Mucosa of gallbladder (tissue), 1 donor: ENCODE results near the gene E2F3. TPM values are rescaled to one million over a fixed set of nuclear protein-coding genes. Genes with fewer than 3 reads are reported as not detected.

Source experiments
- DNase-seq: peaks from one replicate; pipeline ENCODE4 v3.0.0-alpha.2; 2020; ENCODE audit warnings: low spot score
- total RNA-seq: library from RNA; stranded (reverse); gene quantifications from one replicate; pipeline ENCODE4 v1.2.1, GENCODE V29; 2021
- donor health status: DM: no; HTN: no; CAD: no.

E2F3 gene
- total RNA-seq, 1 donor from 2014 or later: 7.7 TPM

DNA sequence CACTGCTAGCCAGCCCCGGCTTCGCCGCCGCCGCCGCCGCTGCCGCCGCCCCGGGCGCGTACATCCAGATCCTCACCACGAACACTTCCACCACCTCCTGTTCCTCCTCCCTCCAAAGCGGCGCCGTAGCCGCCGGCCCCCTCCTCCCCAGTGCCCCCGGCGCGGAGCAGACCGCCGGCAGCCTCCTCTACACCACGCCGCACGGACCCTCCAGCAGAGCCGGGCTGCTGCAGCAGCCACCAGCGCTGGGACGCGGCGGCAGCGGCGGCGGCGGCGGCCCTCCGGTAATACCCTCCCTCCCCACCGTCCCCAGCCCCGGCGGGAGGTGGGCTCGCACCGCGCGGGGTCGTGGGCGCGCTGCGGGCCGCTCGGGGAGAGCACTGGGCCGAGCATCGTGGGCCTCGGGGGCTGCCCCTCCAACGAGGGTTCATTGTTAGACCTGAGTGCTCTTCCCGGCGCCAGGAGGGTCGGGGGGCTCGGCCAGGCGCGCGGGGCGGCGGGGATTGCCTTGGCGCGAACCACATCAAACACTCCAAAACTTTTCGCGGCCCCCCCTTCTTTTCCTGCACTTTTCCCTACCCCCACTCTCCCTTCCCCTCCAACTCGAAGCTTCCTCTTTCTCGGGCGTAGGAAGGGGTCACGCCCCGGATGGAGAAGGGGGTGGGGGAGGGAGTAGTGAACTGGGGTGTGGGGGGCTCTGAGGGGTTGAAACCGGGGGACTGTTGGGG, 827 bp downstream of the E2F3 start:
- DNase-seq: peak; percentile 21

GRCh38 chr6:20403070-20403765, 1.5 kb downstream of the E2F3 start:
- DNase-seq: peak; percentile 81

DNA sequence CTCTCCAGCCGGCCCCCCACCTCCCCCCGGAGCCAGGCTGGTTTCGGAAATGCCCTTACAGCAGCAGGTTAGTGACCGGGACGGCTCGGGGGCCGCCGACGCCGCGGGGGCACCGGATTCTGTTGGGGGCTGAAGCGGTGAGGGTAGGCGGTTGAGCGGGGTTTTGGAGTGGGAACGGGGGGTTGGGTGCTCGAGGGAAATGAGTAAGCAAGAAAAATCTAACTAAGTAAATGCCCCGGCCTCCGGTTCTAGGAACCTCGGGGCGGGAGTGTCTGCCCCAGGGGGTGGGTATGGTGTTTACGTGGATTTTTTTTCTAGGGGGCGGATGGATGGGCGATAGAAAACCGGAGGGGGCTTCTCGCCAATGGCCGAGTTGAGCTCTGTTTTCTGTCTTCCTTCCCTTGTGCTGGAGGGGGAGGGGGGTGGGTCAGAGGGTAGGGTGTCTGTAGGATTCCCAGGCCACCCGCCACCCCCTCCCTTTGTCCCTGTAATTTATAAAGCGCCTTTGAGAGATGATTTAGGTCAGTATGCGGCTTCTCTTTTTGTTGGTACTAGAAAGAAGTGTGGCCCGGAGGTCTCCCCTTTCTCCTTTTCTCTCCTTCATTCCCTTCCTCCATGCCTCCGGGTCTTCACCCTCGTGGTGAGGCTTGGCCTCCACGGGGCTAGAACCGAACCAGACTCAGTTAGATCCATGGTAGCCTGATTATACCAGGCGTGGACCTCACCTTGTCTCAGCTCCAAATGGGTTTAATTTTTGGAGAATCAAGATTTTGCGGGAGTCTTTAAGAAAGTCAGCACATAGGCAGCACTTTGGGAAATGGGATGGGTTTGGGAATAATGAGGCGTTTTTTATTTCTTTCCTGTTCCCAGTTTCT, 2.3 kb downstream of the E2F3 start:
- DNase-seq: no peak

- DNase-seq: peak; percentile 35
Measured at GRCh38 chr6:20404641-20405032, 3.0 kb downstream of the E2F3 start.

DNA sequence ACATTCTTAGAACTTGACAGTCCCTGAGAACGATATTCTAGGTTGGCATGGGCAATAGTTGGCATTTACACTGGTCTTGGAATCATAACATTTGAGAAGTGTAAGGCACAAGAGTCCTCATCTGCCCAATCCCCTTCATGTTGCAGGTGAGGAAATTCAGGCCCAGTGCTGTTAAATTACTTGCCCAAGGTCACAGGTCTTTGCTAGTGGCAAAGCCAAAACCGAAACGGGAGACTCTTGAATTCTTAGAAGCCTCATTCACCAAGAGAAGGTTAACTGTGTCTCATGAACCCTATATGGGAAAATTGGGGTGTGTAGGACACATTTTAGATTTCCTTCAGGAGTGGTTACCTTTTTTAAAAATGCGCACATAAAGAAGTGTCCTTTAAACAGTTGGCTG, 7.2 kb downstream of the E2F3 start:
- no peak for DNase-seq

- DNase-seq: no peak
Measured at GRCh38 chr6:20409427-20409971, 7.8 kb downstream of the E2F3 start.

DNA sequence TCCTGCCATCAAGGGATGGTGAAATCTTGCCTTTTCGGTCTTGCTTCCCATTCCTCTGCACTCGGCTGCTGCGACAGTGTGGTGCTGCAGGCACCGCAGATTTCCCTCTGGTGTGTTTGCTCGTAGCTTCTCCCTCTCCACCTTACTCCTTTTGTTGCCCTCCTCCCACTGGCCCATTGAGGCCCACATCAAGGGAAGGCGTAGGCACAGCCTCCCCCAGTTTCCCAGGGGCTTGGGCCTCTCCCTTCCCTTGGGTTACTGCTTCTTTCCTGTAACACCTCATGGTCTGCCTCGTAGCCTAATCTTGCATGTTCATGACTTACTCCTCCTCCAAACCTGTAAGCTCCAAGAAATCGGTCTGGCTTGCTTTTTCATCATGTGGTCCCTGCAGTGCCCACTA, 9.9 kb downstream of the E2F3 start:
- DNase-seq: no peak

- DNase-seq: no peak
Measured at GRCh38 chr6:20411953-20412681, 10.4 kb downstream of the E2F3 start.

- DNase-seq: no peak
Measured at GRCh38 chr6:20412682-20413073, 11.0 kb downstream of the E2F3 start.

DNA sequence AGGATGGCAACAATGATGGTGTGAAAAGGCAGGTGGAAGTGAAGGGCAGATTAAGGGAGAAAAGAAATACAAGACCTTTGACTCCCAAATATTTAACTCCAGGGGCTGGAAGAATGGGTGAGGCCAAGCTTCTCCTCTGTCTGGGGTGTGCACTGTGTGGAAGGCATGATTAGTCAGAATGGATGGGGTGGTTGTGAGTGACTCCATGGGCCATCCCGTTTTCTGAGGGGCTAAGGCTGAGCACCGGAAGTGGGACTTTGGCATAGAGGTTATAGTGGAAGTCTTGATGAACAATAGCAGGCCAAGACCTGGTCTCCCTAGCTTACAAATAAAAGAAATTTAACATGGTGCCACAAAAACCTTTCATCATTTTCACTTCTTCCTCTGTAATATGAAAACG, 12.1 kb downstream of the E2F3 start:
- DNase-seq: no peak

DNA sequence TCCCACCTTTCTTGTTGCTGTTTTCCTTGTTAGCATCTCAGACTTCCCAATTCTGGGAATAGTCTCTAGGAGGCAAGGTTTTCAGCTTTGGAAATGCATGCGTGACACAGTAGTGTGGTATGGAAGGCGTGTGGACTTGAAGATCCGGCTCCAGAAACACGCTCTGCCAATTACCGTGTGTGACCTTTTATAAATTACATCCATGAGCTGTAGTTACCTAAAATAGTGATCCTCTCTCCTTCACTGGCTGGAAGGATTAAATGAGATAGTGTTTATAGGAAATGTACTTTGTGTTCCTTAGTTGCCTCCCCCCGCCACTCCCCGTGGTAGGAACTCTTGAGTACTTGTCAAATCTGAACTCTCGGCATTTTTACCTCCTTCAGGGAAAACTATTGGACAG, 13.0 kb downstream of the E2F3 start:
- DNase-seq: no peak

GRCh38 chr6:20415304-20415703, 13.6 kb downstream of the E2F3 start:
- DNase-seq: no peak

- no peak for DNase-seq
Measured at GRCh38 chr6:20415712-20416454, 14.2 kb downstream of the E2F3 start.

DNA sequence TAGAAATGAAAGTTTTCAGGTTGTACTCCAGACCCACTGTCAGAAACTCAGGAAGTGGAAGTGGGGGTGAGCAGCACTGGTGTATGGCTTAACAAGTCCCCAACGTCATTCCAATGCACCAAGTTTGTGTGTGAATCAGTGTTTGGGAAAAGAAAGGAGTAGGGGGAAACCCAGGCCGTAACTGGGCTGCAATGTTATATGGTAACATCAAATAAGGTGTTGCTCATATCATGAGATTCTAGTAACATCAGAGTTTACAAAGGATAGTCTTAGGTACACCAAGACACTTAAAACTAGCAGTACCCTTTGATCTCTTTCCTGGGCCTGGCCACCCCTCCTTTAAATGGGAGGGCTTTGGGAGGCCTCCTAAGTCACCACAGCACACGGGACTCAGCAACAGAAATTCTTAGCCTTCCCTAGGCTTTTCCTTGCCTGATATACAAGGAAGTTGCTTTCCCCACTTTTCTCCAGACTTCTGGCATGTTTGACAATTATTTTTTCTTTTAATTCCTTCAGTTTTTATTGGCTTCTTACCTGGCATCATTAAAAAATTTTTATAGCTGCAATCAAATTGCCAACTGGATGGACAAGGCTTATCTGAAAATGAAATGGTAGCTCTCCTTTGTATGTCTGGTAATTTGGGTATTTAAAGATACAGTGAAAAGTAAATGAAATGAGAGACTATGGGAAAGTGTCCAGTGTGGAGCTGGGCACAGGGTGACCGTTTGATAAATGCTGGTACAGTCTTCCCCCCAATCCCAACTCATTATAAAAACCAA, 15.1 kb downstream of the E2F3 start:
- no peak for DNase-seq

- DNase-seq: no peak
Measured at GRCh38 chr6:20417819-20418218, 16.1 kb downstream of the E2F3 start.

DNA sequence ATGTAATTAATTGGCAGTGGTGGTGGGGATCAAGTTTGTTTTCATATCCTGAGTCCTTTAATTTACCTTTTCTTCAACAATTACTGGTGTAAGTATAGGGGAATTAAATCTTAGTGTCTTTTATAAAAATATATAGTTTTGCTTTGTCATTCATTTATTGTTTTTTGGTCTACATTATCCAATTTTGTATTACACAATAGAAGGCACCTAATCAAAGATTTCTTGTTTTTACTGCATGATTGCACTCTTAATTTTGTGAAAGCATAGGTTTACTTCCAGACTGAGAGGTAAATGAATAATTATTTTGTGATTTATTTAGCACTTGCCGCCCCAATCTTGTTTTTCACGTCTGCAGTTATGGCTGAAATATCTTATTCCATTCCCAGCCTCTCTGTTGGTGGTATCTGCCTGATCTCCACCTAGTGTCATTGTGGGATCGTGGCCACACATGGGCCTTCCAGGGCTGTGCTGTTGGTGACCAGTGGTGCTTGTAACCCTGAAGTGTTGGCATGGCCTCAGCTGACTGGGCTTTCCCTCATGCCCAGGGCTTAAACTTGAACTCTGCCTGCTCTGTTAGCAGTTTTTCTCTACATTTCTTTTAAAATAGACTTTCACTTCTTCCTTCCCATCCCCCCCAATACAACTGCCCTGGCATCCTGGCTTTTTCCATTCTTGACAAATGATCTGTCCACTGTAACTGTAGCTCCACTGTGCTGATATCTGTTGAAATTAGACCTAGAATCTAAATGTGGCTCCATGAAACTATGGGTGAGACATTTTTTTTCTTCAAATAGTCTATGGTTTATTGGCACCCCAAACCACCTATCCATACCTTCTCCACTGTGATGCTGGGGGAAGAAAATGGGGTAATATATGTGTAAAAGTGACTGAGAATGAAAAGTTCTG, 24.8 kb downstream of the E2F3 start:
- DNase-seq: no peak

GRCh38 chr6:20427856-20428255, 26.2 kb downstream of the E2F3 start:
- DNase-seq: peak; percentile 45

DNA sequence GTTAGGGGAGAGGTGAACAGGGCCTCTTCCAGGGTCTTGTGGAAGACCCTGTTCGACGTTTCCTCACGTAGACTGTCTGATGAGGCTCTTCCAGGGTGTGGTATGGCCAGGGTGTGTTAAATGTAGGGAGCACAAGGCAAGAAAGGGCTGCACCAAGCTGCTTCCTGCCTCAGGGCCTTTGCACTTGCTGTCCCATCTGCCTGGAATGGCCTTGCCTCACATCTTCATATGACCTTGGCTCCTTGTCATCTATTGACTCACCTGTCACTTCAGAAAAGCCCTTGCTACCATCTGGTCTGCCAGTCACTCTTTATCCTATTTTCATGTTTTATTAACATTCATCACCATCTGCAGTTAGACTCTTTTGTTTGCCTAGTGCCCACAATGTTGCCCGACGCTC, 31.0 kb downstream of the E2F3 start:
- DNase-seq: no peak

GRCh38 chr6:20433321-20433720, 31.6 kb downstream of the E2F3 start:
- DNase-seq: no peak
